ENCODE measurements around the gene PARVB. TPM values are rescaled to one million over a fixed set of nuclear protein-coding genes. Genes with fewer than 3 reads are reported as not detected.

Gene PARVB
- total and polyA plus RNA-seq, 10 of the 15 experiments (the other 5 are each of a cell fraction or from before 2014, with no cell fraction given): 5.2 to 264 (median 76.0) TPM

GRCh38 chr22:43983808-43984207 lies 40.3 kb upstream of the PARVB start (continued):
- no peak for TF ChIP-seq REST (IDR thresholded peaks at IDR 0.05; ENCODE audit: low read depth, low read length)
- TF ChIP-seq RELA (IDR thresholded peaks at IDR 0.05; ENCODE audit: borderline replicate concordance, partially characterized antibody): no peak

- in situ Hi-C loops (cut with MboI): no loop called here
- Histone ChIP-seq H3K4me3 (no peak overlapping the region), H3K79me2 (ENCODE audit: control insufficient read depth, insufficient read depth, low read length) (no peaks in the 10 kb centered on the region), H3K27ac (ENCODE audit: control insufficient read depth, insufficient read depth) (no peak overlapping the region), H3K36me3 (ENCODE audit: control insufficient read depth in 2 of 2, insufficient read depth in 2 of 2, low read length in 1 of 2) (peaks cover 17 to 41% of the 10 kb centered on the region in 2 experiments), H3K9me3 (replicated peaks; ENCODE audit: control insufficient read depth, insufficient read depth, low read length) (no peaks in the 10 kb centered on the region), H3K27me3 (replicated peaks in 1 of 2; ENCODE audit: control insufficient read depth in 2 of 2, insufficient read depth in 2 of 2, low read length in 1 of 2) (no peaks in the 10 kb centered on the region), H4K20me1 (ENCODE audit: control insufficient read depth, insufficient read depth) (no peaks in the 10 kb centered on the region; the same call in 1 of the 2 replicates), H3K4me1 (ENCODE audit: control insufficient read depth, insufficient read depth, low read length) (no peaks in the 10 kb centered on the region), H3K9ac (ENCODE audit: control insufficient read depth, insufficient read depth, low read length) (no peak overlapping the region), H2AFZ (ENCODE audit: control insufficient read depth, low read depth, low read length) (no peak overlapping the region), H3K4me2 (ENCODE audit: control insufficient read depth, insufficient read depth) (no peak overlapping the region)
- ChIA-PET RAD21 (ENCODE audit: unreplicated experiment) (no interaction called here), POLR2A (no interaction called here), SMC1A (ENCODE audit: uncharacterized antibody, unreplicated experiment) (no interaction called here), CTCF (interaction anchor here (0.6 to 3.7 kb wide), 4 partner anchors 8 to 246 kb away, joined by 3 to 27 read pairs (median 3); no protein-coding TSS in a partner anchor)
- intact Hi-C loops (cut with micrococcal nuclease; ENCODE audit: unreplicated experiment): no loop called here
- DNase-seq (ENCODE audit: low read depth, low spot score): no peak
- WGBS (ENCODE audit: insufficient coverage, insufficient replicate concordance, low lambda C conversion rate, missing lambda C conversion rate): 91% methylated on average over 12 of the region's 12 CpGs
- FAIRE-seq: no peak
- TF ChIP-seq SMAD1 (IDR thresholded peaks at IDR 0.05; ENCODE audit: low read depth, partially characterized antibody): no peak
- TF ChIP-seq ZNF217 (IDR thresholded peaks at IDR 0.05): no peak
- TF ChIP-seq NR2C2 (IDR thresholded peaks at IDR 0.05; ENCODE audit: borderline replicate concordance, control insufficient read depth, insufficient read length, low read depth): no peak
- no peak for TF ChIP-seq ZZZ3 (IDR thresholded peaks at IDR 0.05; ENCODE audit: control insufficient read depth, insufficient read length, low read depth)
- no peak for TF ChIP-seq ZNF24 (IDR thresholded peaks at IDR 0.05)
- no peak for TF ChIP-seq FOXM1 (IDR thresholded peaks at IDR 0.05; ENCODE audit: low read depth, low read length)
- no peak for TF ChIP-seq SREBF2 (IDR thresholded peaks at IDR 0.05; ENCODE audit: low read length)
- TF ChIP-seq TCF12 (IDR thresholded peaks at IDR 0.05; ENCODE audit: low read depth, low read length): no peak
- no peak for TF ChIP-seq E2F8 (IDR thresholded peaks at IDR 0.05; ENCODE audit: low read depth, partially characterized antibody)
- no peak for TF ChIP-seq MTA3 (IDR thresholded peaks at IDR 0.05; ENCODE audit: borderline replicate concordance, low read length)
- TF ChIP-seq TCF7 (IDR thresholded peaks at IDR 0.05; ENCODE audit: borderline replicate concordance): no peak
- no peak for TF ChIP-seq RCOR1 (conservative IDR thresholded peaks at IDR 0.05; ENCODE audit: low read depth, low read length)
- no peak for TF ChIP-seq ZNF622 (IDR thresholded peaks at IDR 0.05)
- no peak for TF ChIP-seq BRCA1 (IDR thresholded peaks at IDR 0.05; ENCODE audit: low read depth, low read length)
- no peak for TF ChIP-seq NFYA (IDR thresholded peaks at IDR 0.05; ENCODE audit: borderline replicate concordance, low read depth, low read length)
- TF ChIP-seq MEF2A (IDR thresholded peaks at IDR 0.05; ENCODE audit: insufficient read depth, low read depth, low read length): no peak
- TF ChIP-seq NR2C1 (IDR thresholded peaks at IDR 0.05): no peak
- no peak for TF ChIP-seq SRF (IDR thresholded peaks at IDR 0.05; ENCODE audit: low read depth in 2 of 2, low read length in 2 of 2)
- ATAC-seq: no peak
- BruUV-seq (replicated peaks): no TSS peak
These were observed 38.6 kb upstream of the PARVB start for GRCh38 chr22:43985532-43985931.

All from GM12878 (cell line).